Heart left ventricle (tissue), 13 donors: ENCODE data around the gene NEMP1.

ENCODE experiments used
- POLR2A ChIP-seq, 2 donors: fragments of 450-650 bp; IDR thresholded peaks; one replicate each; pipeline ENCODE4 v1.6.1; 2017; ENCODE audit warnings: antibody characterized with exemption in 2 of 2, mild to moderate bottlenecking in 2 of 2, moderate library complexity in 2 of 2
- TF ChIP-seq, protein P1 (sequence below), 12 donors: fragments of 200-600 bp; sonication (generic) in 4 of 12; IDR thresholded peaks; one replicate each; pipeline versions ENCODE4 v1.5.0 to v1.8.0; 2018 to 2022; ENCODE audit warnings: antibody characterized with exemption in 12 of 12, mild to moderate bottlenecking in 5 of 12
- donor health status: ischemic (EF 13 %, LVEDD 7.1; RV severe dilation, severe dysfunction).
- donor health status: DM: no; HTN: yes; CAD: no.
- donor health status: DM: no; HTN: no; CAD: no.
- donor health status: ischemic (EF 25% LVEDD 6.9; RV normal size, moderate dysfunction).
- donor health status: ischemic (EF 25% LVEDD 5.7; RV mildly dilated, moderate dysfunction).
- donor health status: ischemic (EF 35%, LVEDD 5.7; RV mildly dilated, moderate dysfunction).
- donor health status: nonischemic (EF 11% LVEDD 7.7; RV severe dilation, severe dysfunction).
- donor health status: DM: yes; HTN: yes; CAD: no.
- donor health status: PGD.
- donor health status: ischemic (EF 29% LVEDD 5.4; RV normal size, mild dysfunction).
- donor health status: nonischemic (EF 23%, LVEDD 6.1; RV moderate dilation, normal function).

- no peak for TF ChIP-seq POLR2A (IDR thresholded peaks at IDR 0.05)
- TF ChIP-seq, protein P1, sequence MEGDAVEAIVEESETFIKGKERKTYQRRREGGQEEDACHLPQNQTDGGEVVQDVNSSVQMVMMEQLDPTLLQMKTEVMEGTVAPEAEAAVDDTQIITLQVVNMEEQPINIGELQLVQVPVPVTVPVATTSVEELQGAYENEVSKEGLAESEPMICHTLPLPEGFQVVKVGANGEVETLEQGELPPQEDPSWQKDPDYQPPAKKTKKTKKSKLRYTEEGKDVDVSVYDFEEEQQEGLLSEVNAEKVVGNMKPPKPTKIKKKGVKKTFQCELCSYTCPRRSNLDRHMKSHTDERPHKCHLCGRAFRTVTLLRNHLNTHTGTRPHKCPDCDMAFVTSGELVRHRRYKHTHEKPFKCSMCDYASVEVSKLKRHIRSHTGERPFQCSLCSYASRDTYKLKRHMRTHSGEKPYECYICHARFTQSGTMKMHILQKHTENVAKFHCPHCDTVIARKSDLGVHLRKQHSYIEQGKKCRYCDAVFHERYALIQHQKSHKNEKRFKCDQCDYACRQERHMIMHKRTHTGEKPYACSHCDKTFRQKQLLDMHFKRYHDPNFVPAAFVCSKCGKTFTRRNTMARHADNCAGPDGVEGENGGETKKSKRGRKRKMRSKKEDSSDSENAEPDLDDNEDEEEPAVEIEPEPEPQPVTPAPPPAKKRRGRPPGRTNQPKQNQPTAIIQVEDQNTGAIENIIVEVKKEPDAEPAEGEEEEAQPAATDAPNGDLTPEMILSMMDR (IDR thresholded peaks at IDR 0.05): no peak
Measured at GRCh38 chr12:57046947-57047890, 31.4 kb downstream of the NEMP1 start.
